NCI-H1105 (cell line): Measurements from ENCODE around the gene SOAT2.
"Not testable (repeated sequence)": the region's sequence is repeated elsewhere in the genome, so short reads cannot be mapped to it uniquely, and the experiment has no call there.

Experiments used
- DNase-seq: peaks from one replicate; lab custom pipeline; 2025; lab: John Stamatoyannopoulos, UW

The SOAT2 gene

GRCh38 chr12:53143355-53143754 lies 40.1 kb downstream of the SOAT2 start:
- DNase-seq, result no peak

- DNase-seq, result no peak
These were observed 42.3 kb downstream of the SOAT2 start for GRCh38 chr12:53145383-53146260.

- DNase-seq, result no peak
These were observed 43.9 kb downstream of the SOAT2 start for GRCh38 chr12:53147181-53147580.

GRCh38 chr12:53147653-53148052 lies 44.4 kb downstream of the SOAT2 start:
- DNase-seq, result no peak

GRCh38 chr12:53151039-53151438 lies 47.8 kb downstream of the SOAT2 start:
- DNase-seq, result no peak

GRCh38 chr12:53152390-53152789 lies 49.1 kb downstream of the SOAT2 start:
- no peak for DNase-seq

- DNase-seq, result peak; percentile 45
These were observed 56.0 kb downstream of the SOAT2 start for GRCh38 chr12:53159195-53159839.

GRCh38 chr12:53160000-53160399 lies 56.7 kb downstream of the SOAT2 start:
- no peak for DNase-seq

- no peak for DNase-seq
These were observed 57.4 kb downstream of the SOAT2 start for GRCh38 chr12:53160673-53161072.

GRCh38 chr12:53161119-53161911 lies 58.0 kb downstream of the SOAT2 start:
- DNase-seq, result no peak

- DNase-seq, result not testable (repeated sequence)
These were observed 59.7 kb downstream of the SOAT2 start for GRCh38 chr12:53163008-53163407.

GRCh38 chr12:53166837-53167236 lies 63.6 kb downstream of the SOAT2 start:
- DNase-seq, result no peak

GRCh38 chr12:53169644-53170043 lies 66.4 kb downstream of the SOAT2 start:
- DNase-seq, result no peak

GRCh38 chr12:53170215-53170614 lies 66.9 kb downstream of the SOAT2 start:
- DNase-seq, result no peak

- DNase-seq, result no peak
These were observed 67.8 kb downstream of the SOAT2 start for GRCh38 chr12:53170876-53171724.

- DNase-seq, result no peak
These were observed 68.5 kb downstream of the SOAT2 start for GRCh38 chr12:53171725-53172329.

GRCh38 chr12:53172352-53172751 lies 69.1 kb downstream of the SOAT2 start:
- no peak for DNase-seq

- no peak for DNase-seq
These were observed 69.9 kb downstream of the SOAT2 start for GRCh38 chr12:53173085-53173715.
